Stimulated activated CD4-positive, alpha-beta T cell treated with anti-CD3 and anti-CD28 coated beads, Interleukin-4, amount 100 ng/mL, for 4 hours (primary cell): ENCODE data around the gene ANO2.

ENCODE experiments used
- DNase-seq, 2 experiments: peaks; one replicate each; pipeline ENCODE4 v3.0.0-alpha.2; 2020

The ANO2 gene

DNA sequence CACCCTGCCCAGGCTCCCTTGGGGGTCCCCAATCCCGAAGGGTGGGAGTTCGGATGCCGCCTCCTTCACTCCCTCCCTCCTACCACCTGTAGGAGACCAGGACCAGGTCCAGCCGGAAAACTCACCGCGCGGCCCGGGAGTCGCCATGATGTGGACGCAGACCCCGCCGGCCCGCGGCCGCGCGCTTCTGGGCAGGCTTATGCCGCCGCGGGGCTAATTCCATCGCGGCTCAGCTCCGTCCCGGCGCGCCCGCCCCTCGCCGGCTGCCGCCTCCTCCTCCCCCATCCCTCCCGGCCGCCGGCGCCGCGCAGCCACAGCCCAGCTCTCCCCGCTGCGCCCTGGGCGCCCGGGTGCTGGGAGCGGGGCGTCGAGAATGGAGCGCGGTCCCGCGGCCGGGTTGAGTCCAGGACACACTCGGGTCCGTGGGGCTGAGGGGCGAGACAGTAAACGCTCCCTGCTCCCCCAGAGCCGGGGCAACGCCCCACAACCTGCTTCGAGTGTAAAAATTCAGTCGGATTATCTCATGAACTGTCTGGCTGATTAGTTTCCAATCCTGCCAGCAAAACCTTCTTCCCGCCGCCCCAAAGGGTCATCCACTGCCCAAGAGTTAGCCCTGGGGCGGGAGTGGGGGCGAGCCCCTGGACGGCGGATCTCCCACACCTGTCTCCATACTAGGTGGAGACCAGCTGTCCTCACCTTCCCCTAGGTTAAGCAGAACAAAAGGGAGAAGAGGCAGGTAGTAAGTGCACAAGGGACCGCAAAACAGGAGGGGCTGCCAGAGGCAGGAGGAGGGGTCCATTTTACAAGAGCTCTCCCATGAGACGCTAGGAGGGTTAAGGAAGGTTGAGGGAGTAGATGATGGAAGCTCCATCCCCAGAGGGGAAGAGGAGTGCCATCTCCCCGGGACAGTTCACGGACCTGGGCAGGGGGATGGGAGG lies at the start of gene ANO2:
Gene ANO2 (minus strand): TSS at position 189 of the 938 bp plus-strand sequence. CDS start 42 bp downstream, at position 147.
- no peak for DNase-seq

DNA sequence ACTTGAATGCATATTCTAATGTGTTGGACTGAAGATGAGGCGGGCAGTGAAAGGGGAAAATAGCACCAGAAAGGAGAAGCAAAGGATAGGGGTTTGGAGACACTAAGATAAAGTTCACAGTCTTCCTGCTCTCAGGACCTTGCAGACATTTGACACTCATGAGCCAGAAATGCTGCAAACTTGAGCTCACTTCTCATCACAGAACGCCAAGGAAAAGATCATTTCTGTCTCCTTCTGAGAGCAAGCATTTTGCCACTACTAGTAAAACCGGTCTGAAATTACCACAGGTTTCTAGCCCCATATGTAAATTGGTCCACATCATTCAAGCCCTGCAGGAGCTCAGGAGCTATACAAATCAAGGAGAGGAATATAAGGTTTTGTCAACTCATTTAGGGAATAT lies 44.6 kb upstream of the ANO2 start:
- no peak for DNase-seq

DNA sequence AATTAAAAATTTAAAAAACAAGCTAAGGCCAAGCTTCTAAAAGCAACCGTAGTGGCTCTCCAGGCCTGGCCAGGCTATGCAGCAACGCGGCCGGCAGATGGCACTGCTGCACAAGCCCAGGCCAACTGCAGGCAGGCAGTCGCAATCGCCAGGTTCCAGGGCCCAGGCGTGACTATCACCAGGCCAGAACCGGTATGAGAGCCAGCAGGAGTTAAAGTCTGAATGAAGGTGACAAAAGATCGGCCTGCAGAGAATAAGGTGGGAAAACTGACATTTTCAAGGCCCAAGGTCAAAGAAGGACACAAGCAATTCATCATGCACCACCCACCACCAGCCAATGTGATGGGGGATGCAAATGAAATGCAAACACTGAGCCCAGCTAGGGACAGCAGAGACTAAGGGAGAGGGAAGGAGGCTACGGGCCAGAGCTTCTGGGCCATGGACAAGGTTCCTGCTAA lies 43.6 kb upstream of the ANO2 start:
- DNase-seq = peak; percentile 43 to 74

DNA sequence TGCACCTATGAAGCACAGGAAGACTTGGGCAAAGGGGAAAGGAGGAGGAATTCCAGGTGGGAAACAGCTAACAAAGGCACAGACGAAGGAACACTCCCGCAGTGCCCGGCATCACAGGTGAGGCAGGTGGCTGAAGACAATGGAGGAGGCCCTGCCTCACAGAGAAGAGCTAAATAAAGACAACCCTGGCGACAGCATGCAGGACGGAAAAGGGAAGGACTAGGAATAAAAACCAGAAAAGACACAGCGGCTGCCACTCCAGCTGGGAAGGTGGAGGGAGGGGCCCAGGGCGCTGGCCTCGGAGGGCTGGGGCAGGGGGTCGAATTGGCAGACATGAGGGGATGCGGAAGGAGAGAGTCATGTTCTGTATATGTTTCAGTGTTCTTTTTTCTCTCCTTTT lies 43.0 kb upstream of the ANO2 start:
- DNase-seq = no peak

DNA sequence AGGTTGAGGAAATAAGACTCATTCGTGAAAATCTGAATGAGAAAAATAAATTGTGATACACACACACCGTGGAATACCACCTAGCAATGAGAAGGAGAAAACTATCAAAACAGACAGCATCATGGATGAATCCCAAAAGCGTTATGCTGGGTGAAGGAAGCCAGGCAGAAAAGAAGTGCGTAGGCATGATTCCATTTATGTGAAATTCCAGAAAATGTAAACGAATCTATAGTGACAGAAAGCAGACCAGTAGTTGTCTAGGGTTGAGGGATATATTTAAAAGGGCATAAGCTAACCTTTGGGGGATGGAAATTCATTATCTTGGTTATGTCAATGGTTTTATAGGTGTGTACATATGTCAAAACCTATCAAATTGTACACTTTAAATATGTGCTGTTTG lies 42.5 kb upstream of the ANO2 start:
- no peak for DNase-seq

DNA sequence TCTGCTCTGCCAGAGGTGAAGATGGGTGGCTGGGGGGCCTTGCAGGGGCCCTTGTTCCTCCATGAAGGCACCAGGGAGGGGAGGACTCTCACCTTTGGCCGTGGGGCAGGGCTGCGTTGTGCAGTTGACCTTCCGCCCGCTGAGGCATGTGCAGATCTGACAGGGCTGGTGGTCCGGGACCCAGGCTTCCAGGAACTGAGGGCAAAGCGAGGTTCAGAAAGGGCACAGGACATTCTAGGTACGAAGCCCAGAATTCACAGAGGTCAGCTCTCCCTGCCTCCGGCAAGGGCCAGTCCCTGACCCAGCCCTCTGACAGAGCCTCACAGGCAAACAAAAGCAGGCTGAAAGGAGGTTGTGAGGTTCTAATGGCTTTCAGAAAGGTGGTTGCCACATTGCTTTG lies 40.4 kb upstream of the ANO2 start:
- no peak for DNase-seq

DNA sequence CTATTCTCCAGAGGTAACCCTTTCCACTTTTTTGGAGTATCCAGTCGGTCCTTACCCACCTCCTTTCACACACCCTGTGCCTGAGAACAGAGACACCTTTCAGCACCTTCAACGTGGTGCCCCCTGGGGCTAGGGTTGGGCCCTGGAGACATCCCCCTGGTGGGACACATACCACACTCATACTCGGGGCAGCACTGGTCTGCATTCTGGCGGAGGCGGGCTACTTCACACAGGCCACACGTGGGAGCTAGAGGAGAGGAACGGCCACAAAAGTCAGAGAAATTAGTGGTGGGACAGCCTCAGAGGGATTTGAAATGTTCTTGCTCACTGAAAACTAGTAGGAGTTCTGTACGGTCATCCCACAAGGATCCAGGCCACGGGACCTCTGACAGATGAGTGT lies 39.8 kb upstream of the ANO2 start:
- no peak for DNase-seq

DNA sequence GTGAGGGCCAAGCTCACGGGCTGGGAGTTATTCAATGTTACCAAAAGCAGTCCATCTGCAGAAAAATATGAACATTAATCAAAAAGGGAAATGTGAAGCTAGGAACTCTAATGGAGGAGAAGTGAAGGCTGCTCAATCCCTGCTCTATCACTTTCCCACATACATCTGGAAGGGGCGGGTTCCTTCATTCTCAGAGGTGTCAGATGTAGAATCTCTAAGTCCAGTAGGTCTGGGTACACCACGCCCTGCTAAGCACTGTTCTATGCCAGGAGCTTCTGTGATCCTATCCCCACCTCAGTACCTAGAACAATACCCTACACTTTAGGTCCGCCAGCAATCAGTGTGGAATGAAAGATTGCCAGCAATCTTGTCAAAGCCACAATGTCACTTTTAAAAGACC lies 37.0 kb upstream of the ANO2 start:
- no peak for DNase-seq

DNA sequence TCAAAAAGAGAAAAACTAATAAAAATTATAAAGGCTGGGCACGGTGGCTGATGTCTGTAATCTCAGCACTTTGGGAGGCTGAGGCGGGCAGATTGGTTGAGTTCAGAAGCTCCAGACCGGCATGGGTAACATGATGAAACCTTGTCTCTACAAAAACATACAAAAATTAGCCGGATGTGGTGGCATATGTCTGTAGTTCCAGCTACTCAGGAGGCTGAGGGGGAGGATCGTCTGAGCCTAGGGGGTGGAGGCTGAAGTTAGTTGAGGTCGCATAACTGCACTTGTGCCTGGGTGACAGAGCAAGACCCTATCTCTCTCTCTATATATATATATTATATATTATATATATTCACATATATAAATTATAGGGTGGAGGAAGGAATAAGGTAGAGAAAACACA lies 32.5 kb upstream of the ANO2 start:
- DNase-seq = no peak

DNA sequence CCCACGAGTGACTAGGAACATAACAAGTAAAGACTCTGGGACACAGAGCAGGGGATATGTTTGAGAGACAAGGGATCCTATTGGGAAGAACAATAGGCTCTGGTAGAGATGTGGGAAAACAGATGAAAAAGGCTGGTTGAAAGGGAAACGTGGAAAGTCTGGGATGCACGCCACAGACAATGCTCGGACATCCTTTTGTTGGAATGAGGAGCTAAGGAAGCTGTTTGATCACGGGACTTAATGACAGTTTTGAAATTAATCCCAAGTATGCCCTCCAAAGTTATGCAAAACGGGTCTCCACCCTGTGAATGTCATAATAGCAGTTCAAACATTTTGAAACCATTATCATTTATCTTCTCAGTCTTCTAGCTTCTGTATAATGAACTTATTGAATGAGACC lies 31.7 kb upstream of the ANO2 start:
- DNase-seq = no peak

DNA sequence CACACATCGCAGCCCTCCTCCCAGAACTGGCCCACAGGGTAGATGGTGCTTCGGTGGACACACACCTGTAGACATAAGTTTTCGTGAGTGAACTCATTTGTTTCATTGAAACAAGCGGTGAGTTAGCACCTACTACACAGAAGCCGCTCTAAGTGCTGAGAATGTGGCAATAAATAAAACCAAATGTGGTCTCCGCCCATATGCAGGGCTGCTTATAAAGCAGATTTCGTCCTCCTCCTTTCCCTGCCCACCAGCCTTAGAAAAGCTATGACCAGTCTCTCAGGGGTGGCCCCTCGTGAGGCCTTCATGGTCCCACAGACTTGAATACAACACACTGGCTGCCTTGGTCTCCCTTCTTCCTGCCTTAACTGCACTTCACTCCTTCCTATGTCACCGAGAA lies 31.1 kb upstream of the ANO2 start:
- no peak for DNase-seq

DNA sequence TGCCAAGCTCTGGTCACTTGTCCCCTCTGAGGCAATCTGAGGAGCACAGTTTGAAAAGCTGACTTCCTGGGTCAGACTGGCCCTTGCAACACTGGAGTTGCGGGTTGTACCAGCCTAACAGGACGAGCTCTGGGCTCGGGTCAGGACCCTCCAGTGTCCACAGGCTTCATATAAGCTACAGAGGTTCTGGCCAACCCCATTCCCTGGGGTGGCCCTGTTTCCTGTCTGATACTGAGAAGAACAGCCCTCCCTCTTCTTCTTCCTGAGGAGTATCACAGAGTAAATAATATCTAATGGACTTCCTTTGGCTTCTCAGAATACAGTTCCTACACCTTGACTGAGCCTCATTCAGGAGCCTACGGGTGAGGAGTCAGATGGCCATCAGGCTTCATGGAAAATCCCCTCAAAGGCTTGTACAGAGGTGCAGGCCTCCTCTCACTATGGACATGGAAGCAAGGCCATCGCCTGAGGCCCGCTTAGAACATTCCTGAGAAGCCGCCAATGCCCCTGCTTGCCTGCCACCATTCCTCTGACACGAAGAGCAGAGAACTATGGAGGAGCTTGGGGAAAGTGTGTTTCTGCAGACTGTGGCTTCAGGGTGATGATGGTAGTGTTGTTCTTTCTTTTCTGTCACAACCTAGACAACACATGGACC lies 28.5 kb upstream of the ANO2 start:
- no peak for DNase-seq

DNA sequence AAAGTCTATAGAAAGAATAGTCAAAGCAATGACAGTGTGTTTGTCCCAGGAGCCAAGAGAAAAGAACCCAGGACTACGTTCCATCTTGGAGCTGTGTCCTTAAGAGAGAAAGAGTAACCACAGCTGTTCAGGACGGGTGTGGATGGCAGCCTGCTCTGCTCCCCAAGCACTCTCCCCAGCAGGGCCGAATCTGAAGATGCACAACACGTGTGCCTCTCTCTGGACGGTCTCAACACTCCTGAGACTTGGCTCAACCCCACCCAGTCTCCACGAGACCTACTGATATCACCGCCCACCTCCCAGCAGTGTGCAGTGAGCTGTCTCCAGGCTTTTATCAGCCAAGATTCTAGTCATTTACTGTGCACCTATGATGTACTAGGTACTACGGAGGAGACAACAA lies 27.3 kb upstream of the ANO2 start:
- DNase-seq = no peak

DNA sequence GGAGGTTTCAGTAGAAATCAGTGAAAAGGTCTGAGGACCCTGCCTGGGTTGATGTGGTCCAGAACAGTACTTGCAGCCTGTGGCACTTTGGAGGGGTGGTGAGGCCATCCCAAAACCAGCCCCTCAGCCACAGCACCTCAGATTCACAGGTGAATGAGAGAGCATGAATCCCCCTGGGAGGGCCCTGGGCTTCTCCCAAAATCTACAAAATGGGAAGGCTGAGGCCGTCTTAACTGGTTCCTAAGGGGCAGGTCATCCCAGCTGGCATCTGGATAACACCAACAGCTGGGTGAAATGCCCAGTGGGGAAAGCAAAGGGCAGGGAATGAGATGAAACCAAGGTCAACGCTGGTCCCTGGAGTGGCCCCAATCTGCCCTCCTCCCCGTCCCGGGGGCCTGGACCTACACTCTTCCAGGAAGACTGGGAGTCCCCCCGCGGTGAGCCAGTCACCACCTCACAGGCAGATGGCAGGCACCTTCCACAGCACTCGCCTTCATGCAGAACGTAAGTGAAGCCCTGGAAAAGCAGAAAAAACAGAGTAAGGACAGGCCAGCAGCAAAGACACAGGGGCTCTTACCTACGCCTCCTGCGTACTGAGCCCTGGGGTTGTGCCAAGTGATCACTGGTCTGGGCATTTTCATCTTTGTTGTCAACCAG lies 26.3 kb upstream of the ANO2 start:
- DNase-seq = no peak

DNA sequence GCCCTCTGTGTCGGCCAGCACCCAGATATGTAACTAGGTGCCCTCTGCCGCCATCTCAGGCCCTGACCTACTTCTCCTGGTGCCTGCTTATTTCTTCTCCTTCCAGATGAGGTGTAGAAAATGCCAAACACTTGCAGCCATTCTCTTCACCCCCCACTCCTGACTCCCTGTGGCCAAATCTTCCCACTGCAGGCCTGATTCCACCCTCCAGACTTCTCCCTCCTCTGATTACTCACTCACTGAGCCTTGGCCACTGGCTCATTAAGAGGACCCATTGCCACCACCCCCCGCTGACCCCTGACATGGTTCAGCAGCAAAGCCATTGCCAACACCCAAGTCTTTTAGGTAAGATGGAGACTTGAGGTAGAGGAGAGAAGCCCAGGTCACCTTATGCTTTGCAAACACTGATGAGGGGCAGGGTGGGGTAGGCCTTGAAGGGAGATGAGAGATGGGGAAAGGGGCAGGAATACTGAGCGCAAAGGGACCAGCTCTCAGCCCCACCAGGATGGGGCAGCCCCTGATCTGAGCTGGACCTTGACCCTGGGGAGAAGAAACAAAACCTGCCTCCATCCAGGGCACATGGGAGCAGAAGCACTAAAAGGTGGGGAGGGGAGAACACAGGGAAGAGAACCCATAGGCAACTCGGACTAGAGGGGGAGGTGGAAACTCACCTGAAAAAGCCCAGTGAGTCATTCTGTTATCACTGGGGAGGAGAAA lies 25.1 kb upstream of the ANO2 start:
- no peak for DNase-seq

DNA sequence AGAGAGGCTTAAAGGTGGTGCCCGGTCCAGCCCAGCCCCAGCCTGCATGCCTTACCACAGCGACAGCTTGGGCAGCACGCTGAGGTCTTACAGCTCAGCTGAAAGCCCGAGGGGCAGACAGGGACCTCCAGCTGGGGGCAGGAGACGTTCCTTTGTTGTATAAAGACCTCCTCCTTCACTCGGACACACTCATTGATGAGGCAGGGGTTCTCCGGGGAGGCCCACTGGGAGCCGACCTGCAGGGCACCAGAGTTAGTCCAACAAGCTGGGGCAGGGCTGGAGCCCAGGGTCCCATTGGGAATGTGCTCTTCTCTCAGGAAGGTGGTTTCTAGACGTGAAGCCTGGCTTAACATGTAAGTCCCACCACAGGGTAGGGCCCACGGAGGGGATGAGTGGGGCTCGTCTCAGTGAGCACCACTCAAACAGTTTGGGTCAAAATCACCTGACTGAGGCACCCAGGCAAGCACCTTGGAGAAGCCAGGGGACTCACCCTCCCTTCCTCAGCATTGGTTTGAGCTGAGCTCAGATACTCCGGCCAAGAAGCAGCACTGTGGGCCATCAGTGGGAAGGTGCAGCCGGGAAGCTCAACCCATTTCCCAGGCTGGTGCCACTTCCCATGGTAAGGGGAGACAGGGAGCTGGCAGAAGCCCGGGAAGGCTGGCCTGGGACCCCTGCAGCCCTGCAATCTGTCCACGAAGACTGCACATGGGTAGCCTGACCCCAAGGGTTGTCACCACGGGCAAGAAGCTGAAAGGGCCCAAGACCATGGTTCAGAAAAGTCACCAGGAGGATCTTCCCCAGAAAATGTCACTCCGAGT lies 24.3 kb upstream of the ANO2 start:
- no peak for DNase-seq

DNA sequence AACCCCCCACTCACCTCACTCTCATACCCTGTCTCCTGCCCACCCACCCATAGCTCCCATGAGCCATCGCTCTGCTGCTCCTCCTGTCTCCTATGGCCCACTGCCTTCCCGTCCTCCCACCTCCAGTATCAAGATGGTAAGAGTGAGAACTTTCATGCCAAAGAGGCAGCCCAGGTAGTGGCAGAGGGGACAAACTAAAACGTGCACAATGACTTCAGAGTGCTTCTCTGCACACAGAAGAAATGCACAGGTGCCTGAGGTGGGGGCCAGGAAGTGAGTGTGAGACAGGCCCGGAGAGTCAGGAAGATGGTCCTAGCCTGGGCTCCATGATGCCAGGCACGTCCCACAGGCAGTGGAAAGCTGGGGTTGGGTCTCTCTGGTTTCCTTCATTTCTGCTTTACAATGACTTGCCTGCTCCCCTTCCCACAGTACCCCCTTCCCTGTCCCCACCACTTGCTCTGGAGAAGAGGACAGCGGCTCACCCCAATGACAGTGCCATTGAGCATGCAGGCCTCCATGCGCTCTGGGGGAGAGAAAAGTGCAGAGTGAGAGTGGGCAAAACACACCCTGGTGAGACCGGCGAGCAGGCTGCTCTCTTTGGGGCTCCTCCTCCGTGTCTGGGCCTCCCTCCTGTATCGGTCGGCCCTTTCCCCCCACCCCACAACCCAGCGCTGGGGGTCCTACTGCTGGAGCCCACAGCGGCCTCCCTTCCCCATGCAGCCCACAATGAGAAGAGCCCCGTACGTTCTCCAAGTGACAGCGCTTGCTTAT lies 22.8 kb upstream of the ANO2 start:
- DNase-seq = no peak

DNA sequence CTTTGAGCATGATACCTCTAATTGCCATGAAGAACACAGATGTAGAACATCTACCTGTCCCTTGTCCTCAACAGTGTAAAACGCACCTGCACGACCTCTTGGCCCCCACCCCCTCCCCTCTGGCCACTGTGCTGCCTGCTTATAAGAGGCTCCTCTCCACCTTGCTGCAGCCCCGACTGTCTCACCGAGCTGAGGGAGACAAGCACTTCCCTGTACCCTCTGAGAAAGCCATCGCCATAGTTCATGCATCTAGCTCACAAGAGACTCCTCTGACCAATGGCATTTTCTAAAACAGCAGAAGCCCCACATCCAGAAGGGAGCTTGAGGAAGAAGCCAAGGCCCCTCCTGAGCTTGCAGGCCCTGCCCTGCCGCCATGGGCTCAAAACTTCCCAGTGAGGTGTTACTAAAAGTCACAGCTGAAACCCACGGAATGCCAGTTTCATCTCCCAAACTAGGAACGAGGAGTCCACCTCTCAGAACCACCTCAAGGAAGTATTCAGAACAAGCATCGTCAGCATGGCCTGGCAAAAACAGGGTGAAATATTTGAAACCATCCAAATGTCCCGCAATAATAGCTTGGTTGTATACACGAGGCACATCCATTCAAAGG lies 21.5 kb upstream of the ANO2 start:
- DNase-seq = no peak

DNA sequence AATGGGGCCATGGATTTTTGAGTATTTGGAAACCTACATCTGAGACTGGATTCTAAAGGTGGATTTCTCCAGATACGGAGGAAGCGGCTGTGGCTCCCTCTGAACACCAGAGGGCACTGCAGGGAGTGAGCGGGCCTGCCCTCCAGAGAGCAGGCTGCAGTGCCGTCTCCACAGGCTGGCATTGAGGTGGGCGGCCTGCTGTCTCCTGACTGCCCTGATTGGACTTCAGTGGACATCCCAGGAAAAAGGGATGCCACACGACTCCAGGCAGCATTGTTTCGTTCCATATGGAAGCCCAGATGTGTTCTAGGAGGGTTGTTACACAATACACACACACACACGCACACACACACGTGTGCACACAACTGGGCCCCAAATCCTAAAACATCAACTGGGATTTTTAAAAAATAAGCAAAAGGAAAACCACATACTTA lies 20.9 kb upstream of the ANO2 start:
- peak; percentile 27 to 43 for DNase-seq
